Ascending aorta (tissue), 2 donors: ENCODE data around the gene YPEL1. TPM values are rescaled to one million over a fixed set of nuclear protein-coding genes. Genes with fewer than 3 reads are reported as not detected.

Source experiments
- DNase-seq, 2 donors: peaks; one replicate each; pipeline ENCODE4 v3.0.0-alpha.2; 2019; ENCODE audit warnings: low spot score in 2 of 2
- H3K27ac ChIP-seq, 2 donors: fragments of 200-600 bp; sonication (generic); one replicate each; pipeline ENCODE4 v1.5.1; 2016 to 2017; ENCODE audit warnings: mild to moderate bottlenecking in 1 of 2
- H3K27me3 ChIP-seq: fragments of 200-600 bp; sonication (generic); one replicate; pipeline ENCODE4 v1.5.1; 2017
- H3K36me3 ChIP-seq, 2 donors: fragments of 200-600 bp; sonication (generic); one replicate each; pipeline ENCODE4 v1.5.1; 2016
- H3K4me1 ChIP-seq, 2 donors: fragments of 200-600 bp; sonication (generic); one replicate each; pipeline ENCODE4 v1.5.1; 2016 to 2017; ENCODE audit warnings: mild to moderate bottlenecking in 1 of 2
- H3K4me3 ChIP-seq, 2 donors: fragments of 200-600 bp; sonication (generic); one replicate each; pipeline ENCODE4 v1.5.1; 2016 to 2017; ENCODE audit warnings: mild to moderate bottlenecking in 1 of 2
- H3K9me3 ChIP-seq, 2 donors: fragments of 200-600 bp; sonication (generic); one replicate each; pipeline ENCODE4 v1.5.1; 2016
- intact Hi-C: fragments of 100-400 bp; cut with DNase I; formaldehyde crosslinking; loops from one replicate; pipeline ENCODE4 v1.15.1; 2023
- total RNA-seq: library from RNA; depleted of rRNA; stranded (reverse); fragments of >200 nt; gene quantifications from one replicate; pipeline ENCODE4 v1.1.0, GENCODE V29; 2016
- TF ChIP-seq, protein P1 (sequence below), 3 experiments: fragments of 200-600 bp in 2 of 3; fragments of 450-650 bp in 1 of 3; sonication (generic) in 2 of 3; IDR thresholded peaks; one replicate each; pipeline ENCODE4 v1.5.1; 2016 to 2019; ENCODE audit warnings: antibody characterized with exemption in 3 of 3, mild to moderate bottlenecking in 1 of 3, moderate library complexity in 1 of 3

The YPEL1 gene
- total RNA-seq, 1 donor from 2014 or later = 1.1 TPM

- H3K4me1 ChIP-seq = no peaks in the 10 kb centered on the region
- H3K4me3 ChIP-seq = no peak overlapping the region
- TF ChIP-seq, protein P1, sequence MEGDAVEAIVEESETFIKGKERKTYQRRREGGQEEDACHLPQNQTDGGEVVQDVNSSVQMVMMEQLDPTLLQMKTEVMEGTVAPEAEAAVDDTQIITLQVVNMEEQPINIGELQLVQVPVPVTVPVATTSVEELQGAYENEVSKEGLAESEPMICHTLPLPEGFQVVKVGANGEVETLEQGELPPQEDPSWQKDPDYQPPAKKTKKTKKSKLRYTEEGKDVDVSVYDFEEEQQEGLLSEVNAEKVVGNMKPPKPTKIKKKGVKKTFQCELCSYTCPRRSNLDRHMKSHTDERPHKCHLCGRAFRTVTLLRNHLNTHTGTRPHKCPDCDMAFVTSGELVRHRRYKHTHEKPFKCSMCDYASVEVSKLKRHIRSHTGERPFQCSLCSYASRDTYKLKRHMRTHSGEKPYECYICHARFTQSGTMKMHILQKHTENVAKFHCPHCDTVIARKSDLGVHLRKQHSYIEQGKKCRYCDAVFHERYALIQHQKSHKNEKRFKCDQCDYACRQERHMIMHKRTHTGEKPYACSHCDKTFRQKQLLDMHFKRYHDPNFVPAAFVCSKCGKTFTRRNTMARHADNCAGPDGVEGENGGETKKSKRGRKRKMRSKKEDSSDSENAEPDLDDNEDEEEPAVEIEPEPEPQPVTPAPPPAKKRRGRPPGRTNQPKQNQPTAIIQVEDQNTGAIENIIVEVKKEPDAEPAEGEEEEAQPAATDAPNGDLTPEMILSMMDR (IDR thresholded peaks at IDR 0.05) = no peak
- peaks cover 63 to 70% of the 10 kb centered on the region in 2 donors for H3K36me3 ChIP-seq
- no peaks in the 10 kb centered on the region for H3K9me3 ChIP-seq
- H3K27me3 ChIP-seq = no peaks in the 10 kb centered on the region
- intact Hi-C loops = no loop called here
- no peak for DNase-seq
- peak overlapping the region; percentile 42 to 59 for H3K27ac ChIP-seq
Measured at GRCh38 chr22:21690401-21690801, 45.2 kb downstream of the YPEL1 start.

DNA sequence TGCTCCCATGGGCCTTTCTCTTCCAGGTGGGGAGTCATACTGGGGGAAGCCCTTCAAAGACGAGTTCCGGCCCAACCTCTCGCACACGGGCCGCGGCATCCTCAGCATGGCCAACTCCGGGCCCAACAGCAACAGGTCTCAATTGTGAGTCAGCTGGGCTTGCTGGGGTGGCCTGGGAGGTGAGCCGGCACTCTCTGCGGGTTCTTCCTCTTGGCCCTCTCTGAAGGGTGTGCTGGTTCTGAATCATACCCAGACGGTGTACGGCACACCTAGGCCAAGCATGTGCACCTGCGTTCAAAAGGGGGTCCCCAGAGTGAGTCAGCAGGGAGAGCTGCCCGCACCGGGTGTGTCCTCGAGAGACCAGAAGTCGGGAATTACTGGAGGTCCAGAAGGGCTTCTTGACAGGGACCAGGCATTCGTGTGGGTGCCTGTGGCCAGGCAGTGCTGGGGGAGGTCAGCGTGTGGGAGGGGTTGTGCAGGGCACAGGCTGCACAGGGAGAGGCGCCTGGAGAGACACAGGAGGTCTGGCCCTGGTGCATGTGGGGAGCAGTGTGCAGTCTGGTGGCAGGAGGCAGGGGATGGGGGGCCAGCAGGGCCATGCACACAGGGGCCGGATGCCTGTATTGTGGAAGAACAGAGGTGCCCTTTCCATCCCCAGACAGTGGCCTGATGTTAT, 46.8 kb downstream of the YPEL1 start:
- H3K27me3 ChIP-seq = no peaks in the 10 kb centered on the region
- H3K4me1 ChIP-seq = no peaks in the 10 kb centered on the region
- H3K9me3 ChIP-seq = no peaks in the 10 kb centered on the region
- no peak for DNase-seq
- intact Hi-C loops = no loop called here
- TF ChIP-seq, protein P1 (IDR thresholded peaks at IDR 0.05) = no peak
- no peak overlapping the region for H3K4me3 ChIP-seq
- H3K36me3 ChIP-seq = peaks cover 58 to 66% of the 10 kb centered on the region in 2 donors
- no peak overlapping the region for H3K27ac ChIP-seq

- H3K27ac ChIP-seq = no peak overlapping the region
- intact Hi-C loops = no loop called here
- TF ChIP-seq, protein P1 (IDR thresholded peaks at IDR 0.05) = no peak
- H3K27me3 ChIP-seq = no peaks in the 10 kb centered on the region
- no peak for DNase-seq
- H3K36me3 ChIP-seq = peaks cover 58 to 66% of the 10 kb centered on the region in 2 donors
- no peaks in the 10 kb centered on the region for H3K9me3 ChIP-seq
- no peak overlapping the region for H3K4me3 ChIP-seq
- no peaks in the 10 kb centered on the region for H3K4me1 ChIP-seq
Measured at GRCh38 chr22:21688341-21688705, 47.3 kb downstream of the YPEL1 start.

GRCh38 chr22:21687685-21688259, 47.8 kb downstream of the YPEL1 start:
- no peaks in the 10 kb centered on the region for H3K4me1 ChIP-seq
- H3K9me3 ChIP-seq = no peaks in the 10 kb centered on the region
- no peaks in the 10 kb centered on the region for H3K27me3 ChIP-seq
- TF ChIP-seq, protein P1 (IDR thresholded peaks at IDR 0.05) = no peak
- H3K27ac ChIP-seq = no peak overlapping the region
- intact Hi-C loops = no loop called here
- DNase-seq = no peak
- H3K4me3 ChIP-seq = no peak overlapping the region
- peaks cover 62 to 68% of the 10 kb centered on the region in 2 donors for H3K36me3 ChIP-seq

GRCh38 chr22:21686634-21687393, 48.8 kb downstream of the YPEL1 start:
- Histone ChIP-seq H3K9me3 (no peaks in the 10 kb centered on the region), H3K27me3 (no peaks in the 10 kb centered on the region), H3K27ac (no peak overlapping the region), H3K4me1 (no peaks in the 10 kb centered on the region), H3K36me3 (peaks cover 70 to 77% of the 10 kb centered on the region in 2 donors), H3K4me3 (no peak overlapping the region)
- no peak for DNase-seq
- intact Hi-C loops = no loop called here
- TF ChIP-seq, protein P1 (IDR thresholded peaks at IDR 0.05) = no peak
